H9 (cell line): Measurements from ENCODE around the gene UPF1. TPM values are rescaled to one million over a fixed set of nuclear protein-coding genes. Genes with fewer than 3 reads are reported as not detected.

Experiments
- DNase-seq: peaks from one replicate; pipeline ENCODE4 v3.0.0-alpha.2; 2017
- H2AFZ ChIP-seq: one replicate; pipeline ENCODE4 v1.6.1; 2013; ENCODE audit warnings: mild to moderate bottlenecking, low read length, control low read depth, moderate library complexity
- H2AK5ac ChIP-seq: 2 replicates; pipeline ENCODE4 v1.6.1; 2013; ENCODE audit warnings: low read length, control low read depth, mixed read lengths; ENCODE audit not compliant: insufficient read length
- H2BK120ac ChIP-seq: one replicate; pipeline ENCODE4 v1.6.1; 2013; ENCODE audit warnings: low read depth, mild to moderate bottlenecking, low read length, control low read depth, inconsistent platforms; ENCODE audit not compliant: poor library complexity, severe bottlenecking
- H2BK12ac ChIP-seq: 2 replicates; pipeline ENCODE4 v1.6.1; 2013; ENCODE audit warnings: low read length, control low read depth, mixed read lengths, low read depth; ENCODE audit not compliant: insufficient read length
- H2BK15ac ChIP-seq: 2 replicates; pipeline ENCODE4 v1.6.1; 2013; ENCODE audit warnings: low read depth, low read length, control low read depth
- H2BK20ac ChIP-seq: one replicate; pipeline ENCODE4 v1.6.1; 2013; ENCODE audit warnings: low read depth, mild to moderate bottlenecking, low read length, control low read depth, inconsistent platforms; ENCODE audit not compliant: poor library complexity, severe bottlenecking
- H2BK5ac ChIP-seq: 2 replicates; pipeline ENCODE4 v1.6.1; 2013; ENCODE audit warnings: low read length, control low read depth, mixed read lengths; ENCODE audit not compliant: insufficient read length
- H3K14ac ChIP-seq: 2 replicates; pipeline ENCODE4 v1.6.1; 2013; ENCODE audit warnings: low read length, control low read depth; ENCODE audit not compliant: insufficient read depth
- H3K18ac ChIP-seq: 2 replicates; pipeline ENCODE4 v1.6.1; 2013; ENCODE audit warnings: low read depth, mild to moderate bottlenecking, mixed read lengths, low read length, control low read depth; ENCODE audit not compliant: insufficient read length
- H3K23ac ChIP-seq: 2 replicates; pipeline ENCODE4 v1.6.1; 2013; ENCODE audit warnings: low read length, control low read depth, mixed read lengths, low read depth; ENCODE audit not compliant: insufficient read length
- H3K23me2 ChIP-seq: 2 replicates; pipeline ENCODE4 v1.6.1; 2013; ENCODE audit warnings: low read depth, mild to moderate bottlenecking, mixed read lengths, low read length, control low read depth; ENCODE audit not compliant: insufficient read length, poor library complexity, severe bottlenecking
- H3K27ac ChIP-seq: 2 replicates; pipeline ENCODE4 v1.5.1; 2013; ENCODE audit warnings: low read length, control low read depth, mixed read lengths, low read depth; ENCODE audit not compliant: insufficient read length
- H3K27me3 ChIP-seq: 2 replicates; pipeline ENCODE4 v1.6.1; 2013; ENCODE audit warnings: low read length, control low read depth, inconsistent platforms; ENCODE audit not compliant: insufficient read depth
- H3K4ac ChIP-seq: 2 replicates; pipeline ENCODE4 v1.6.1; 2013; ENCODE audit warnings: low read depth, mild to moderate bottlenecking, control low read depth, inconsistent platforms, low read length, moderate library complexity
- H3K4me1 ChIP-seq: 2 replicates; pipeline ENCODE4 v1.6.1; 2013; ENCODE audit warnings: low read length, control low read depth, inconsistent platforms; ENCODE audit not compliant: insufficient read depth
- H3K4me2 ChIP-seq: 2 replicates; pipeline ENCODE4 v1.6.1; 2013; ENCODE audit warnings: low read length, control low read depth, mixed read lengths; ENCODE audit not compliant: insufficient read length, insufficient read depth
- H3K56ac ChIP-seq: 2 replicates; pipeline ENCODE4 v1.6.1; 2013; ENCODE audit warnings: low read depth, mild to moderate bottlenecking, mixed read lengths, low read length, control low read depth; ENCODE audit not compliant: insufficient read length
- H3K79me1 ChIP-seq: 2 replicates; pipeline ENCODE4 v1.6.1; 2013; ENCODE audit warnings: low read depth, mild to moderate bottlenecking, moderate library complexity, low read length, control low read depth, inconsistent platforms; ENCODE audit not compliant: insufficient read depth, poor library complexity, severe bottlenecking
- H3K79me2 ChIP-seq: 2 replicates; pipeline ENCODE4 v1.6.1; 2013; ENCODE audit warnings: low read length, control low read depth, inconsistent platforms; ENCODE audit not compliant: insufficient read depth
- H3K9ac ChIP-seq: 2 replicates; pipeline ENCODE4 v1.6.1; 2013; ENCODE audit warnings: low read length, control low read depth, mixed read lengths; ENCODE audit not compliant: insufficient read length; ENCODE audit errors: extremely low read depth
- H3K9me3 ChIP-seq: one replicate; pipeline ENCODE4 v1.6.1; 2013; ENCODE audit warnings: low read depth, low read length, inconsistent platforms; ENCODE audit not compliant: control insufficient read depth
- H3T11ph ChIP-seq: one replicate; pipeline ENCODE4 v1.6.1; 2013; ENCODE audit warnings: mild to moderate bottlenecking, low read length, control low read depth, inconsistent platforms
- H4K20me1 ChIP-seq: one replicate; pipeline ENCODE4 v1.6.1; 2013; ENCODE audit not compliant: control insufficient read depth, insufficient read length, insufficient read depth
- H4K5ac ChIP-seq: 2 replicates; pipeline ENCODE4 v1.6.1; 2013; ENCODE audit warnings: low read depth, mild to moderate bottlenecking, mixed read lengths, low read length, control low read depth; ENCODE audit not compliant: insufficient read length
- H4K8ac ChIP-seq: replicated peaks from 2 replicates; pipeline ENCODE4 v1.6.1; 2013; ENCODE audit warnings: low read length, control low read depth, mixed read lengths, low read depth; ENCODE audit not compliant: insufficient read length
- H4K91ac ChIP-seq: 2 replicates; pipeline ENCODE4 v1.6.1; 2013; ENCODE audit warnings: low read depth, mild to moderate bottlenecking, moderate library complexity, mixed read lengths, low read length, control low read depth; ENCODE audit not compliant: insufficient read length
- H3K27ac Mint-ChIP-seq, 3 experiments: 2 replicates in 2 of 3; 3 replicates in 1 of 3; pipeline ENCODE4 v1.8.0; 2020 to 2021; ENCODE audit warnings: mixed read lengths in 3 of 3, mild to moderate bottlenecking in 1 of 3, moderate library complexity in 1 of 3
- H3K27me3 Mint-ChIP-seq: 2 replicates; pipeline ENCODE4 v1.8.0; 2021; ENCODE audit warnings: low read depth, mild to moderate bottlenecking, moderate library complexity, mixed read lengths
- H3K36me3 Mint-ChIP-seq, 3 experiments: 2 replicates in 2 of 3; 3 replicates in 1 of 3; pipeline ENCODE4 v1.8.0; 2020 to 2021; ENCODE audit warnings: low read depth in 3 of 3, mixed read lengths in 3 of 3; ENCODE audit not compliant: insufficient read depth in 1 of 3
- H3K4me1 Mint-ChIP-seq, 2 experiments: 2 replicates each; pipeline ENCODE4 v1.8.0; 2020; ENCODE audit warnings: mixed read lengths in 2 of 2
- H3K4me3 Mint-ChIP-seq, 2 experiments: 2 replicates in 1 of 2; 3 replicates in 1 of 2; pipeline ENCODE4 v1.8.0; 2020 to 2021; ENCODE audit warnings: mild to moderate bottlenecking in 2 of 2, mixed read lengths in 2 of 2, moderate library complexity in 1 of 2
- H3K9me3 Mint-ChIP-seq, 2 experiments: 2 replicates in 1 of 2; 3 replicates in 1 of 2; pipeline ENCODE4 v1.8.0; 2020; ENCODE audit warnings: mild to moderate bottlenecking in 2 of 2, mixed read lengths in 2 of 2, moderate library complexity in 1 of 2
- CTCF ChIP-seq: fragments of 200-600 bp; sonication (generic); conservative IDR thresholded peaks from 3 replicates; pipeline ENCODE4 v1.8.0; 2021; ENCODE audit warnings: antibody characterized with exemption, mild to moderate bottlenecking
- WGBS: extraction: QIAGEN DNeasy Blood & Tissue Kit; methylation state at CpG from one replicate; pipeline ENCODE4 v1.1.7; 2013; ENCODE audit warnings: missing lambda C conversion rate, low lambda C conversion rate, mixed read lengths; ENCODE audit not compliant: insufficient read length; ENCODE audit errors: extremely low coverage; 5-methylcytosine and 5-hydroxymethylcytosine counted together
- long read RNA-seq: library from polyadenylated mRNA; unstranded; transcript quantifications from one replicate; pipeline ENCODE4 v2.0.0, GENCODE V29; 2020
- total RNA-seq: library from RNA; stranded (reverse); gene quantifications from 2 replicates; pipeline ENCODE4 v1.2.1, GENCODE V29; 2021

UPF1 gene
- 83.3 and 85.4 TPM in 2 replicates for total RNA-seq
- long read RNA-seq, partial matches to known transcripts: 4 of 16 reads
- long read RNA-seq, other reads (novel, unspliced or antisense): 12 of 16 reads

- Histone ChIP-seq H2BK120ac (no peak within 1 kb of the TSS), H2BK12ac (no peak within 1 kb of the TSS), H3K79me2 (peaks cover 33% of the 10 kb centered on the region; the same call in 1 of the 2 replicates), H2AK5ac (no peak within 1 kb of the TSS), H2AFZ (no peak within 1 kb of the TSS), H3K4me1 (no peaks in the 10 kb centered on the region), H4K91ac (no peak within 1 kb of the TSS), H2BK20ac (no peak within 1 kb of the TSS), H3K79me1 (peaks cover 3% of the 10 kb centered on the region), H3K9ac (peak within 1 kb of the TSS; percentile 80), H3K4me2 (peak within 1 kb of the TSS; percentile 90), H3K9me3 (no peaks in the 10 kb centered on the region), H3K23me2 (peaks cover 8% of the 10 kb centered on the region), H3K56ac (no peak within 1 kb of the TSS), H3K14ac (peak within 1 kb of the TSS; percentile 69), H3K23ac (no peak within 1 kb of the TSS), H3K4ac (no peak within 1 kb of the TSS), H2BK15ac (no peak within 1 kb of the TSS), H3K27me3 (peaks cover 3% of the 10 kb centered on the region; the same call in 1 of the 2 replicates), H4K8ac (no peak within 1 kb of the TSS), H4K5ac (no peak within 1 kb of the TSS), H3K18ac (no peak within 1 kb of the TSS), H3T11ph (no peak within 1 kb of the TSS), H3K27ac (no peak within 1 kb of the TSS), H4K20me1 (no peaks in the 10 kb centered on the region), H2BK5ac (no peak within 1 kb of the TSS)
- Mint-ChIP-seq H3K36me3 (peaks cover 19 to 29% (median 21%) of the 10 kb centered on the region in 3 experiments), H3K27ac (peak within 1 kb of the TSS; percentile 76 to 81 (median 79); a peak in 5 of 7 replicates), H3K9me3 (peaks cover 8 to 9% of the 10 kb centered on the region in 2 experiments), H3K27me3 (peaks cover 29% of the 10 kb centered on the region), H3K4me3 (peak within 1 kb of the TSS; percentile 92 to 98), H3K4me1 (peaks cover 24 to 27% of the 10 kb centered on the region in 2 experiments)
- DNase-seq: peak; percentile 96
- WGBS: no CpG with 5 or more reads among the region's 96 CpGs
- no peak for TF ChIP-seq CTCF
These were observed at the start of gene UPF1 for GRCh38 chr19:18831524-18832305. Gene UPF1 (plus strand): TSS chr19:18831959. CDS start chr19:18832210, 251 bp downstream.
